GM20000 (cell line): Measurements from ENCODE around the gene CSK.
A peak's percentile ranks its signal among the peaks of the same experiment; 100 is the strongest.

Source experiments
- DNase-seq: peaks from one replicate; pipeline ENCODE4 v3.0.0; 2012; ENCODE audit warnings: low spot score
- TF ChIP-seq, protein P1 (sequence below): IDR thresholded peaks from 2 replicates; pipeline ENCODE4 v1.5.1; 2012; ENCODE audit warnings: mild to moderate bottlenecking, control low read depth; ENCODE audit errors: extremely low read depth, missing control alignments

CSK gene

DNA sequence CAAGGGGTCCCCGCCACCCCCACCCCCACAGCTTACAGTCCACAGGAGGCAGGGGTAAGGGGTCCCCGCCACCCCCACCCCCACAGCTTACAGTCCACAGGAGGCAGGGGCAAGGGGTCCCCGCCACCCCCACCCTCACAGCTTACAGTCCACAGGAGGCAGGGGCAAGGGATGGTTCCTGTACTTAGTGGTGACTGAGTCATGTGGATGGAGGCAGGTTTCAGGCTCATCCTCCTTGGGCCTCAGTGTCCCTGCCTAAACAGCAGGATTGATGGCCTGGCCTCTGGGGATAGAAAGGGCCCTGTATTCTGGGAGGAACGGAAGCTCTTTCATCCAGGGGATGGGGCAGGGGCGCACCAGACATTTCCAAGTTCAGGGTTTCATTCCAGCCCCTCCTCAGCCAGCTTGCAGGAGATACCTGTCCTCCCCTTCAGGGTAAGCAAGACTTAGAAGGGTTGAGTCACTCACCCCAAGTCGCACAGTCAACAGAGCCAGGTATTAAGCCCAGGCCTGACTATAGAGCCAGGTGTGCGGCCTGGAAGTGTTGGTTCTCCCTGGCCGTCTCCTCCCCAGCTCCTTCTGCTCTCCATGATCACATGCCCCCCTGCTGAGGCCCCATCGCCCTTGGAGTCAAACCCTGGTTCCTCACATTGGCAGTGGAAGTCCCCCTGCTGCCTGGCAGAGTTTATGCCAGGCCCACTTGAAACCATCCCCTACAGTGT is 12.5 kb downstream of the CSK start:
- no peak for DNase-seq
- TF ChIP-seq, protein P1, sequence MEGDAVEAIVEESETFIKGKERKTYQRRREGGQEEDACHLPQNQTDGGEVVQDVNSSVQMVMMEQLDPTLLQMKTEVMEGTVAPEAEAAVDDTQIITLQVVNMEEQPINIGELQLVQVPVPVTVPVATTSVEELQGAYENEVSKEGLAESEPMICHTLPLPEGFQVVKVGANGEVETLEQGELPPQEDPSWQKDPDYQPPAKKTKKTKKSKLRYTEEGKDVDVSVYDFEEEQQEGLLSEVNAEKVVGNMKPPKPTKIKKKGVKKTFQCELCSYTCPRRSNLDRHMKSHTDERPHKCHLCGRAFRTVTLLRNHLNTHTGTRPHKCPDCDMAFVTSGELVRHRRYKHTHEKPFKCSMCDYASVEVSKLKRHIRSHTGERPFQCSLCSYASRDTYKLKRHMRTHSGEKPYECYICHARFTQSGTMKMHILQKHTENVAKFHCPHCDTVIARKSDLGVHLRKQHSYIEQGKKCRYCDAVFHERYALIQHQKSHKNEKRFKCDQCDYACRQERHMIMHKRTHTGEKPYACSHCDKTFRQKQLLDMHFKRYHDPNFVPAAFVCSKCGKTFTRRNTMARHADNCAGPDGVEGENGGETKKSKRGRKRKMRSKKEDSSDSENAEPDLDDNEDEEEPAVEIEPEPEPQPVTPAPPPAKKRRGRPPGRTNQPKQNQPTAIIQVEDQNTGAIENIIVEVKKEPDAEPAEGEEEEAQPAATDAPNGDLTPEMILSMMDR = no peak

DNA sequence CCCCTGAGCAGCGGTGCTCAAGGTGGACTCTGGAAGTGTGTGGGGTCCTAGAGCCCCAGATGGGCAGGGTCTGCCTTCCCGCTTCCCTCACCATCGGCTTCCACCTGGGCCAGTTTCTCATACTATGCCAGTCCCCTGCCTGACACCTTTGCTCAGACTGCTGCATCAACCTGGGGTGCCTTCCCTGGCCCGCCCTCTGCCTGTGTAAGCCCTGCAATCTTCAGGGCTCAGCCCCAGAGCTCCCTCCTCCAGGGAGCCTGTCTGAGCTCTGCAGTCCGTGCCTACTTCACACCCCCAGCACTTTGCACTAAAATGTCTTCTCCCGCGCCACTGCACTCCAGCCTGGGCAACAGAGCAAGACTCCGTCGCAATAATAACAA is 13.1 kb downstream of the CSK start:
- TF ChIP-seq, protein P1 = no peak
- no peak for DNase-seq

- TF ChIP-seq, protein P1 = no peak
- no peak for DNase-seq
Observed at GRCh38 chr15:74795966-74796625, 14.2 kb downstream of the CSK start.

DNA sequence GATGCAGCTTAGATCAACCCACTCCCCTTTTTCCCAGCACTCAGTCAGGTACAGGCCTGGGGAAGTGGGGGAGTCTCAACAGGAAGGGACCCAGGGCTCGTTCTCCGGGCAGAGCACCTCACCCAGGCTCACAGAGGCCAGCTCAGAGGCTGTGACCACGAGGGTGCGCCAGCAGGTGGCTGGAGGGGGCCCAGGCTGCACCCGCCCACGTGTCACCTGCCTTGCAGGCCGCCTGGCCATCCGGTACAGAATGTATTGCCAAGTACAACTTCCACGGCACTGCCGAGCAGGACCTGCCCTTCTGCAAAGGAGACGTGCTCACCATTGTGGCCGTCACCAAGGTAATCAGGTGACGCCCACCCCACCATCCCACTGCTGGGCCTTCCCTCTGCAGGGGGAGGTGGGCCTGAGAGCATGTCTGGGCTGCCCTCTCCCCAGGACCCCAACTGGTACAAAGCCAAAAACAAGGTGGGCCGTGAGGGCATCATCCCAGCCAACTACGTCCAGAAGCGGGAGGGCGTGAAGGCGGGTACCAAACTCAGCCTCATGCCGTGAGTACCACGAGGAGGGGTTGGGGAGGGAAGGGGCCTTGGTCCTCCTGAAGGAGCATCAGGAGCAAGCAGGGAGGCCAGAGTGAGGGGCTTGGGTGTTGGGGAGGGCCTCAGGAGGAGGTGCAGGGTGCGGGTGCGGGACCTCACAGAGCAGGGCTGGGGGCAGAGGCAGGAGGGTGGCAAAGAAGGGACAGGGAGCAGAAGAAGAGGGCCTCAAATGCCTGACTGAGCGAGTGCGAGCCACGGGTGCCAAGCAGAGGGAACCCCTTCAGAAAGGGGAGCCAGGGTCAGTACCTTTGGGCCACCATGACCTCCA is 16.7 kb downstream of the CSK start:
- TF ChIP-seq, protein P1 = peak; percentile 31
- DNase-seq = peak; percentile 82

- no peak for DNase-seq
- TF ChIP-seq, protein P1 = no peak
Observed at GRCh38 chr15:74799255-74799855, 17.5 kb downstream of the CSK start.

DNA sequence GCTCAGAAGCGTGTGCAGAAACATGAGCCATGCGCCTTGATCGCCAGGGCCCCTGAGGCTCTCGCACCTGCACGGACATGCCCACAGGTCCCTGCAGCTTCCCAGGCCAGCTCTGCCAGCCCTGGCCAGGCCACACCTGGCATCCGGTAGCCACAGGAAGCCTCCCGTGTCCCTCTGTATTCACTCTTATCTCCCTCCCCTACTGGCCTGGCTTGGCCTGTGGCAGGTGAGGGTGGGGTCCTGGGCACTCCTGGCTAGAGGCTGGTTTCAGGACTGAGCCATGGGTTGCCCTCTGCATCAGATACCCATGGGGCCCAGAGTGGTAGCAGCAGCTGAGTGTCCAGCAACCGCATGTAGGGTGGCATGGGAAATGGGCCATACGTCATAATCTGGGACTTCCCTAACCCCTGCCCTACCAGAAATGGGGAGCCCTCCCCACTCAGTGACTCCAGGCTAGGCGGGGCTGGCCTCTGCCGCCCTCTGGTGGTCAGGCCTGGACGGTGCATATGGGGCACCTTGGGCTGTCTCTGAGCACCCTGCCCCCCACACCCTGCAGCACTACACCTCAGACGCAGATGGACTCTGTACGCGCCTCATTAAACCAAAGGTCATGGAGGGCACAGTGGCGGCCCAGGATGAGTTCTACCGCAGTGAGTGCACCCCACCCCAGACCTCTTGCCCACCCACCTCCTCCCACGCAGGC is 18.1 kb downstream of the CSK start:
- peak; percentile 95 for DNase-seq
- TF ChIP-seq, protein P1 = peak; percentile 99
